ENCODE measurements around the gene ALKBH6. TPM values are rescaled to one million over a fixed set of nuclear protein-coding genes. Genes with fewer than 3 reads are reported as not detected.

Gene ALKBH6
- total RNA-seq, 2 donors from 2014 or later, result 9.6 to 33.0 TPM

DNA sequence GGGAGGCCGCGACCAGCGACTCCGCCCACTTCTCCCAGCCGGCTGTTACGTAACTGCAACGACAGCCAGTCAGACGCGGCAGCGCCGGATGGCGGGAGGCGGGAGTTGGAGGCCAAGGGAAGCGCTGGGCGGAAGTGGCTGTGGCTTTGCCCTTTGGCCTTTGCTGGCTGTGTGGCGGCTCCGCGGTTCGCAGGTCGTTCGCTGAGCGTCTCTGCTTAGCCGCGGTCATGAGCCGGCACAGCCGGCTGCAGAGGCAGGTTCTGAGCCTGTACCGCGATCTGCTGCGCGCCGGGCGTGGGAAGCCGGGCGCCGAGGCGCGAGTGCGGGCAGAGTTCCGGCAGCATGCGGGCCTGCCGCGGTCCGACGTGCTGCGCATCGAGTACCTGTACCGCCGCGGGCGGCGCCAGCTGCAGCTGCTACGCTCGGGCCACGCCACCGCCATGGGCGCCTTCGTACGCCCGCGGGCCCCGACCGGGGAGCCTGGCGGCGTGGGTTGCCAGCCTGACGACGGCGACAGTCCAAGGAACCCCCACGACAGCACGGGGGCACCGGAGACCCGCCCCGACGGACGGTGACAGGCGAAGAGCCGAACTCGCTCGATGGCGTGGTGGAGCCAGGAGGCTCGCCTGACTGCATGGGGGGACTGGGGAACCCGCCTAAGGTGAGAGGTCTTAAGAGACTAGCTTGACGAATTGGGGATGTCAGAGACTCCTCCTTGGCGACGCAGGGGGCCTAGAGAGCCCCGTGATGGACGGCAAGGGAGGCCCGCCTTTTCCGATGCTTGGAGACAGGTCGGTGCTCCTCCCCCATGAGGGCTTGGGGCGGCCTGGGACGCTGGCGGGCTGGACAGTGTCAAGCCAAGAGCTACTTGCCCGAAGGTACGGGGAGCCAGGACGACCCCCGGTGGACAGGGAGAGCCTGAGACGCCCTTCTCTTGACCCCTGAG lies 18.7 kb downstream of the ALKBH6 start, which contains the start of gene SDHAF1:
Gene SDHAF1, plus strand, starts transcription at position 141 of the 946 bp plus-strand sequence. Its CDS starts 87 bp downstream, at position 228.
- H3K4me1 ChIP-seq, result peaks cover 42% of the 10 kb centered on the region
- ATAC-seq, result peak; percentile 95

DNA sequence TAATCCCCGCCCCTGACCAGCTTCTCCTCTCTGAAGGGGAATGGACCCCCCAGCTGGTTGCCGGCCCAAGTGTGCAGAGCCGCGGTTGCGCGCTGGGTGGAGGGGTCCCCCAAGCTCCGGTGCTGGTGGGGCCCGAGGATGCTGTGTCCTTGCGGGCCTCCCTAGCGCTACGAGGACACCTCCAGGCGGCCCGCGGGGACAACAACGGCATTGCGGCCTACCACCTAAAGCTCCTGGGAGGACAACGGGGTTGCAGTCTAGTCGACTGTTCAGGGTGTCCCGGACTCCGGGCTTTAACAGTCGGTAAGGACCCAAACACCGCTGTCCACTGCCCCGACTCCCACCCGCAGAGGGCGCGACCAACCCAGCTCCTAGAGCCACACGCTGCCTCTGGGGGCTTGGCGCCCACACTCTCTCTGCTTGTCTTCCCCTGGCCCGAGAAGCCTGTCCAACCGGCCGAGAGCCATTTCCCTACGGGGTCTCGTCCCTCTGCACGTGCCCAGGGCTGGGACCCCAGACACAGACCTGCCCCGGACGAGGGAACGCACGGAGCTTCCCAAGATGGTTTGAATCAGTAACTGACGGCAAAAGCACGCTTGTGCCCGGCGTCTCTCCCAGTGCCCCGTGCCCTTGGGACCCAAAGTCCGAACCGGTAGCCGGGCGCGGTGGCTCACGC lies 20.0 kb downstream of the ALKBH6 start:
- Histone ChIP-seq H3K4me3 (no peak overlapping the region), H3K36me3 (replicated peaks in 1 of 2; ENCODE audit: insufficient read depth in 1 of 2, low read depth in 2 of 2) (no peaks in the 10 kb centered on the region), H3K9me3 (no peaks in the 10 kb centered on the region), H3K4me1 (peaks cover 35% of the 10 kb centered on the region), H3K27me3 (no peaks in the 10 kb centered on the region), H3K27ac (peak overlapping the region in 1 of 4 donors; percentile 92)
- intact Hi-C loops (cut with DNase I), result no loop called here
- WGBS, 2 donors, result 41 to 42% methylated on average over 30 to 49 of the region's 49 CpGs
- ATAC-seq (no peak), DNase-seq (peak in 1 of 4 donors; percentile 27)
- no peak for TF ChIP-seq POLR2A (IDR thresholded peaks at IDR 0.05)
- TF ChIP-seq, protein P1, sequence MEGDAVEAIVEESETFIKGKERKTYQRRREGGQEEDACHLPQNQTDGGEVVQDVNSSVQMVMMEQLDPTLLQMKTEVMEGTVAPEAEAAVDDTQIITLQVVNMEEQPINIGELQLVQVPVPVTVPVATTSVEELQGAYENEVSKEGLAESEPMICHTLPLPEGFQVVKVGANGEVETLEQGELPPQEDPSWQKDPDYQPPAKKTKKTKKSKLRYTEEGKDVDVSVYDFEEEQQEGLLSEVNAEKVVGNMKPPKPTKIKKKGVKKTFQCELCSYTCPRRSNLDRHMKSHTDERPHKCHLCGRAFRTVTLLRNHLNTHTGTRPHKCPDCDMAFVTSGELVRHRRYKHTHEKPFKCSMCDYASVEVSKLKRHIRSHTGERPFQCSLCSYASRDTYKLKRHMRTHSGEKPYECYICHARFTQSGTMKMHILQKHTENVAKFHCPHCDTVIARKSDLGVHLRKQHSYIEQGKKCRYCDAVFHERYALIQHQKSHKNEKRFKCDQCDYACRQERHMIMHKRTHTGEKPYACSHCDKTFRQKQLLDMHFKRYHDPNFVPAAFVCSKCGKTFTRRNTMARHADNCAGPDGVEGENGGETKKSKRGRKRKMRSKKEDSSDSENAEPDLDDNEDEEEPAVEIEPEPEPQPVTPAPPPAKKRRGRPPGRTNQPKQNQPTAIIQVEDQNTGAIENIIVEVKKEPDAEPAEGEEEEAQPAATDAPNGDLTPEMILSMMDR (IDR thresholded peaks at IDR 0.05), result no peak

More for the DNA sequence above, 18.7 kb downstream of the ALKBH6 start, which contains the start of gene SDHAF1:
- Histone ChIP-seq H3K27me3 (no peaks in the 10 kb centered on the region), H3K36me3 (replicated peaks in 1 of 2; ENCODE audit: insufficient read depth in 1 of 2, low read depth in 2 of 2) (no peaks in the 10 kb centered on the region), H3K27ac (peak within 1 kb of the TSS; percentile 60 to 92 (median 81)), H3K4me3 (peak within 1 kb of the TSS; percentile 84 to 91), H3K9me3 (no peaks in the 10 kb centered on the region)
- WGBS, 2 donors, result 1 to 4% methylated on average over 5 to 96 of the region's 97 CpGs
- peak; percentile 76 to 95 (median 83) for TF ChIP-seq POLR2A (IDR thresholded peaks at IDR 0.05)
- TF ChIP-seq, protein P1 (IDR thresholded peaks at IDR 0.05), result no peak
- intact Hi-C loops (cut with DNase I), result no loop called here
- DNase-seq, result peak; percentile 97

DNA sequence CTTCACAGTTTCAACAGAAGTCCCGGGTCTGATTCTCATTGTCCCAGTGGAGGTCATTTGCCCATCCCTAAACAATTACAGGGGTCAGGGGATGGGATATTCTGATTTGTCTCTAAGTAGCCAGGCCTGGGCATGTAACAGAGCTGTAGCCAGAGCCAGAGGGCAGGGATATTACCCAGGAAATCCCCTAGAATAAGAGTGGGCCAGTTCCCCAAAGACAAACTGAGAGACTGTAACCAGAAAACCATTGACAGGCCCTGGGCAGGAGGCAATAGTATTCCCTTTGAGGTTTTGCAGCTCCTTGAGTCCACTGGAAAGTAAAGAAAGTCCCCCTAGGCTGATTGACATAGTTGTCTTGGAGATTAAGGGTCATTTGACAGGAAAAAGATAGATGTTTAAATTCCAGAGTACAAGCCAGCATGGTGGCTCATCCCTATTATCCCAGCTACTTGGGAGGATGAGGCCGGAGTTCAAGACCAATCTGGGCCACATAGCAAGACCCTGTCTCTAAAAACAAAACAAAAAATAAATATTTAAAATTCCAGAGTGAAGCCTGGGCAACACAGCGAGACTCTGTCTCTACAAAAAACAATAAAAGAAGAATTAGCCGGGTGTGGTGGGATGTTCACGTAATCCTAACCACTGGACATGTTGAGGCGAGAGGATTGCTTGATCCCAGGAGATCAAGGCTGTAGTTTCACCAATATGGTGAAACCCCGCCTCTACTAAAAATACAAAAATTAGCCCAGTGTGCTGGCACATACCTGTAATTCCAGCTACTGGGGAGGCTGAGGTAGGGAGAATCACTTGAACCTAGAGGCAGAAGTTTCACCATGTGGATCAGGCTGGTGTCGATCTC lies 20.9 kb downstream of the ALKBH6 start:
- Histone ChIP-seq H3K4me1 (peaks cover 28% of the 10 kb centered on the region), H3K36me3 (replicated peaks in 1 of 2; ENCODE audit: insufficient read depth in 1 of 2, low read depth in 2 of 2) (no peaks in the 10 kb centered on the region), H3K27ac (no peak overlapping the region), H3K4me3 (no peak overlapping the region), H3K9me3 (no peaks in the 10 kb centered on the region), H3K27me3 (no peaks in the 10 kb centered on the region)
- TF ChIP-seq, protein P1 (IDR thresholded peaks at IDR 0.05), result no peak
- no peak for TF ChIP-seq POLR2A (IDR thresholded peaks at IDR 0.05)
- ATAC-seq (no peak), DNase-seq (no peak)
- WGBS, 2 donors, result 85 to 94% methylated on average over 8 of the region's 8 CpGs
- intact Hi-C loops (cut with DNase I), result no loop called here

DNA sequence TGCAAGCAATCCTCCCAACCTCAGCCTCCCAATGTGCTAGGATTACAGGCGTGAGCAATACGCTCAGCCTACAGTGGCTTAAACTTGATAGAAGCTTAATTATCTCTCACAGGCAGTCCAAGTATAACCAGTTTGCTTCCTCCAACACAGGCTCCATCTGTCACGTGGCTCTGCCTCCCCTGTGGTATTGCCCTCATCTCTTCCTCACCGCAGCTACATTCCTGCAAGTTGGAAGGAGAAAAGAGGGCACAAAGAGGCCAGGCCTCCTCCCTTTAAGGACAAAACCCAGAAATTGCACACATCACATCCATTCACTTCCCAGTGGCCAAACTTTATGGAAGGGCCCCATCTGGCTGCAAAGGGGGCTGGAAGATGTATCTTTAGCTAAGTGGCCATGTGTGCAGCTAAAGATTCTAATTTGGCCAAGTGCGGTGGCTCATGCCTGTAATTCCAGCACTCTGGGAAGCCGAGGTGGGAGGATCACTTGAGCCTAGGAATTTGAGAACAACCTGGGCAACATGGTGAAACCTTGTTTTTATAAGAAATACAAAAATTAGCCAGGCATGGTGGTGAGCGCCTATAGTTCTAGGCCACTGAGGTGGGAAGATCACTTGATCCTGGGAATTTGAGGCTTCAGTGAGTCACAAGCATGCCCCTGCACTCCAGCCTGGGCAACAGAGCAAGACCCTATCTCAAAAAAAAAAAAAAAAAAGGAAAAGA lies 22.1 kb downstream of the ALKBH6 start:
- H3K4me3 ChIP-seq, result no peak overlapping the region
- H3K27me3 ChIP-seq, result peaks cover 0 to 4% of the 10 kb centered on the region in 2 donors
- H3K36me3 ChIP-seq (replicated peaks in 1 of 2; ENCODE audit: insufficient read depth in 1 of 2, low read depth in 2 of 2), result no peaks in the 10 kb centered on the region
- DNase-seq, result no peak
- WGBS, 2 donors, result 81 to 85% methylated on average over 7 of the region's 7 CpGs
- intact Hi-C loops (cut with DNase I), result no loop called here
- H3K9me3 ChIP-seq, result no peaks in the 10 kb centered on the region
- H3K4me1 ChIP-seq, result peaks cover 27% of the 10 kb centered on the region
- H3K27ac ChIP-seq, result no peak overlapping the region
- TF ChIP-seq, protein P1 (IDR thresholded peaks at IDR 0.05), result no peak
- no peak for TF ChIP-seq POLR2A (IDR thresholded peaks at IDR 0.05)
- no peak for ATAC-seq

Data from body of pancreas (tissue), 4 donors.